Stimulated activated CD8-positive, alpha-beta memory T cell treated with anti-CD3 and anti-CD28 coated beads, Interleukin-7, amount 100 ng/mL, for 4 hours (primary cell): ENCODE results near the gene ADD2.
"Not testable (repeated sequence)": the region's sequence is repeated elsewhere in the genome, so short reads cannot be mapped to it uniquely, and the experiment has no call there.

Experiments
- DNase-seq, 2 donors: peaks; one replicate each; pipeline ENCODE4 v3.0.0-alpha.2; 2020; ENCODE audit warnings: low read depth in 2 of 2

ADD2 gene

GRCh38 chr2:70748002-70748784, 19.8 kb downstream of the ADD2 start:
- no peak for DNase-seq

- DNase-seq = no peak
These were observed 20.7 kb downstream of the ADD2 start for GRCh38 chr2:70747284-70747683.

- DNase-seq = no peak
These were observed 21.7 kb downstream of the ADD2 start for GRCh38 chr2:70746094-70746974.

GRCh38 chr2:70745276-70745825, 22.6 kb downstream of the ADD2 start:
- no peak for DNase-seq

- DNase-seq = no peak
These were observed 23.6 kb downstream of the ADD2 start for GRCh38 chr2:70744397-70744796.

GRCh38 chr2:70743677-70744076, 24.3 kb downstream of the ADD2 start:
- DNase-seq = no peak

- no peak for DNase-seq
These were observed 24.9 kb downstream of the ADD2 start for GRCh38 chr2:70743068-70743467.

- DNase-seq = not testable (repeated sequence)
These were observed 28.5 kb downstream of the ADD2 start for GRCh38 chr2:70739492-70739891.

GRCh38 chr2:70738159-70738558, 29.8 kb downstream of the ADD2 start:
- no peak for DNase-seq

GRCh38 chr2:70735071-70735470, 32.9 kb downstream of the ADD2 start:
- DNase-seq = no peak

- DNase-seq = no peak
These were observed 34.3 kb downstream of the ADD2 start for GRCh38 chr2:70733646-70734180.

- DNase-seq = no peak
These were observed 35.0 kb downstream of the ADD2 start for GRCh38 chr2:70732766-70733645.

GRCh38 chr2:70730730-70731129, 37.3 kb downstream of the ADD2 start:
- no peak for DNase-seq

- DNase-seq = no peak
These were observed 38.4 kb downstream of the ADD2 start for GRCh38 chr2:70729647-70730046.

GRCh38 chr2:70728128-70728527, 39.9 kb downstream of the ADD2 start:
- DNase-seq = no peak

GRCh38 chr2:70726947-70727725, 40.9 kb downstream of the ADD2 start:
- no peak for DNase-seq

- DNase-seq = no peak
These were observed 42.5 kb downstream of the ADD2 start for GRCh38 chr2:70725505-70725904.

- no peak for DNase-seq
These were observed 43.6 kb downstream of the ADD2 start for GRCh38 chr2:70724366-70724765.

- no peak for DNase-seq
These were observed 44.6 kb downstream of the ADD2 start for GRCh38 chr2:70723286-70723885.

GRCh38 chr2:70720124-70720523, 47.9 kb downstream of the ADD2 start:
- DNase-seq = no peak
